Muscle of back (tissue), 11 donors: ENCODE data around the gene CFAP20DC. TPM values are rescaled to one million over a fixed set of nuclear protein-coding genes. Genes with fewer than 3 reads are reported as not detected.
A peak's percentile ranks its signal among the peaks of the same experiment; 100 is the strongest.
"Not testable (repeated sequence)": the region's sequence is repeated elsewhere in the genome, so short reads cannot be mapped to it uniquely, and the experiment has no call there.

ENCODE experiments used
- DNase-seq, 3 donors: peaks; one replicate each; pipeline versions ENCODE4 v3.0.0 to v3.0.0-alpha.2; 2013
- polyA plus RNA-seq, 10 donors: library from polyadenylated mRNA; unstranded; fragments of 120-200 nt; gene quantifications; one replicate each; pipeline ENCODE4 v1.2.1, GENCODE V29; 2013; ENCODE audit not compliant: insufficient read length in 10 of 10

CFAP20DC gene
- polyA plus RNA-seq, 10 donors, result 0.88 to 2.4 (median 1.7) TPM

- no peak for DNase-seq
Observed at GRCh38 chr3:58963928-58964503, 85.8 kb downstream of the CFAP20DC start.

- DNase-seq, result no peak
Observed at GRCh38 chr3:58962816-58963215, 87.0 kb downstream of the CFAP20DC start.

GRCh38 chr3:58962040-58962651 is 87.7 kb downstream of the CFAP20DC start:
- DNase-seq, result no peak

- DNase-seq, result no peak
Observed at GRCh38 chr3:58955308-58955707, 94.5 kb downstream of the CFAP20DC start.

- no peak for DNase-seq
Observed at GRCh38 chr3:58953288-58953687, 96.5 kb downstream of the CFAP20DC start.

GRCh38 chr3:58952128-58952917 is 97.5 kb downstream of the CFAP20DC start:
- peak in 1 of 3 donors; percentile 6 for DNase-seq

GRCh38 chr3:58948018-58948417 is 101.8 kb downstream of the CFAP20DC start:
- DNase-seq, result no peak

- DNase-seq, result no peak
Observed at GRCh38 chr3:58946875-58947274, 103.0 kb downstream of the CFAP20DC start.

- DNase-seq, result no peak
Observed at GRCh38 chr3:58938057-58938456, 111.8 kb downstream of the CFAP20DC start.

- no peak for DNase-seq
Observed at GRCh38 chr3:58924578-58924977, 125.2 kb downstream of the CFAP20DC start.

- DNase-seq, result no peak
Observed at GRCh38 chr3:58900386-58900785, 149.4 kb downstream of the CFAP20DC start.

- DNase-seq, result peak in 2 of 3 donors; percentile 9 to 39
Observed at GRCh38 chr3:58899953-58900298, 149.9 kb downstream of the CFAP20DC start.

- peak in 2 of 3 donors; percentile 12 to 65 for DNase-seq
Observed at GRCh38 chr3:58899159-58899952, 150.5 kb downstream of the CFAP20DC start.

- DNase-seq, result no peak
Observed at GRCh38 chr3:58898513-58898912, 151.3 kb downstream of the CFAP20DC start.

GRCh38 chr3:58897646-58898045 is 152.2 kb downstream of the CFAP20DC start:
- peak; percentile 32 to 72 (median 40) for DNase-seq

- not testable (repeated sequence) for DNase-seq
Observed at GRCh38 chr3:58895678-58896077, 154.1 kb downstream of the CFAP20DC start.

GRCh38 chr3:58892526-58892925 is 157.3 kb downstream of the CFAP20DC start:
- DNase-seq, result not testable (repeated sequence)

- no peak for DNase-seq
Observed at GRCh38 chr3:58888087-58888486, 161.7 kb downstream of the CFAP20DC start.

- no peak for DNase-seq
Observed at GRCh38 chr3:58884453-58884852, 165.4 kb downstream of the CFAP20DC start.

GRCh38 chr3:58880182-58880581 is 169.6 kb downstream of the CFAP20DC start:
- no peak for DNase-seq

GRCh38 chr3:58874795-58875194 is 175.0 kb downstream of the CFAP20DC start:
- peak in 1 of 3 donors; percentile 7 for DNase-seq

- DNase-seq, result no peak
Observed at GRCh38 chr3:58874248-58874741, 175.5 kb downstream of the CFAP20DC start.
